CD4-positive, alpha-beta memory T cell (primary cell): ENCODE results near the gene PCDHGA12. TPM values are rescaled to one million over a fixed set of nuclear protein-coding genes. Genes with fewer than 3 reads are reported as not detected.
A peak's percentile ranks its signal among the peaks of the same experiment; 100 is the strongest.
"Not testable (repeated sequence)": the region's sequence is repeated elsewhere in the genome, so short reads cannot be mapped to it uniquely, and the experiment has no call there.

Source experiments
- CTCF ChIA-PET: fragments of 350-600 bp; sonication (Branson Sonifier 250); formaldehyde crosslinking; loops from one replicate; lab custom pipeline; 2021; ENCODE audit warnings: inconsistent platforms; ENCODE audit not compliant: partially characterized antibody; lab: Charles Lee
- POLR2A ChIA-PET: fragments of 350-600 bp; sonication (Branson Sonifier 250); formaldehyde crosslinking; loops from one replicate; lab custom pipeline; 2021; ENCODE audit not compliant: partially characterized antibody; lab: Charles Lee
- DNase-seq, 5 donors: peaks; one replicate each; pipeline versions ENCODE4 v3.0.0 to v3.0.0-alpha.2; 2020 to 2022; ENCODE audit warnings: mixed read lengths in 1 of 5
- H3K27ac ChIP-seq: one replicate; pipeline ENCODE4 v1.7.0; 2013; ENCODE audit warnings: low read depth, low read length
- H3K27me3 ChIP-seq: 2 replicates; pipeline ENCODE4 v1.7.0; 2013; ENCODE audit warnings: mild to moderate bottlenecking, low read length, moderate library complexity; ENCODE audit not compliant: insufficient read depth
- H3K36me3 ChIP-seq: 2 replicates; pipeline ENCODE4 v1.7.0; 2013; ENCODE audit warnings: mild to moderate bottlenecking, low read length, moderate library complexity; ENCODE audit not compliant: insufficient read depth
- H3K4me1 ChIP-seq: 2 replicates; pipeline ENCODE4 v1.7.0; 2013; ENCODE audit warnings: mild to moderate bottlenecking, low read length, moderate library complexity; ENCODE audit not compliant: insufficient read depth
- H3K4me3 ChIP-seq, 2 donors: one replicate each; pipeline ENCODE4 v1.7.0; 2013; ENCODE audit warnings: low read length in 2 of 2, mild to moderate bottlenecking in 1 of 2
- H3K9me3 ChIP-seq, 2 donors: one replicate each; pipeline ENCODE4 v1.7.0; 2013; ENCODE audit warnings: low read length in 2 of 2, control low read depth in 1 of 2; ENCODE audit not compliant: control insufficient read depth in 1 of 2
- H3K27ac Mint-ChIP-seq, 7 donors: one replicate each; pipeline ENCODE4 v1.8.0; 2020 to 2021; ENCODE audit warnings: mixed read lengths in 7 of 7, mild to moderate bottlenecking in 6 of 7, inconsistent platforms in 3 of 7, moderate library complexity in 3 of 7
- H3K27me3 Mint-ChIP-seq, 2 donors: one replicate each; pipeline ENCODE4 v1.8.0; 2020 to 2021; ENCODE audit warnings: mixed read lengths in 2 of 2
- H3K36me3 Mint-ChIP-seq, 2 donors: one replicate each; pipeline ENCODE4 v1.8.0; 2020 to 2021; ENCODE audit warnings: mixed read lengths in 2 of 2, inconsistent platforms in 1 of 2, mild to moderate bottlenecking in 1 of 2
- H3K4me1 Mint-ChIP-seq, 4 donors: one replicate each; pipeline ENCODE4 v1.8.0; 2020 to 2021; ENCODE audit warnings: mixed read lengths in 4 of 4, mild to moderate bottlenecking in 1 of 4
- H3K4me3 Mint-ChIP-seq, 8 donors: one replicate each; pipeline ENCODE4 v1.8.0; 2020 to 2021; ENCODE audit warnings: mixed read lengths in 8 of 8, mild to moderate bottlenecking in 7 of 8, moderate library complexity in 6 of 8, inconsistent platforms in 3 of 8
- H3K9me3 Mint-ChIP-seq, 8 donors: one replicate each; pipeline ENCODE4 v1.8.0; 2020 to 2021; ENCODE audit warnings: mixed read lengths in 8 of 8, mild to moderate bottlenecking in 5 of 8, inconsistent platforms in 3 of 8, moderate library complexity in 1 of 8
- intact Hi-C: fragments of 100-400 bp; cut with micrococcal nuclease; formaldehyde crosslinking; loops from one replicate; pipeline ENCODE4 v1.15.1; 2023
- polyA plus RNA-seq, 2 donors: library from polyadenylated mRNA; unstranded; fragments of 300-500 nt; fragmentation: Illumina TruSeq; gene quantifications; one replicate each; pipeline ENCODE4 v1.2.3, GENCODE V29; 2021
- total RNA-seq, 2 experiments: library from RNA; stranded (reverse); gene quantifications; one replicate each; pipeline ENCODE4 v1.2.3, GENCODE V29; 2021

PCDHGA12 gene
- total and polyA plus RNA-seq, 4 experiments from 2014 or later: 0.11 to 0.17 TPM; not detected in 2

- H3K4me3 Mint-ChIP-seq: no peak overlapping the region
- H3K27ac ChIP-seq: no peak overlapping the region
- no peak for DNase-seq
- H3K36me3 ChIP-seq: no peaks in the 10 kb centered on the region
- H3K9me3 Mint-ChIP-seq: peaks cover 4 to 62% (median 53%) of the 10 kb centered on the region in 8 donors
- no peak overlapping the region for H3K27ac Mint-ChIP-seq
- CTCF ChIA-PET: no interaction called here
- H3K27me3 ChIP-seq: peaks cover 10% of the 10 kb centered on the region
- intact Hi-C loops: no loop called here
- no peak overlapping the region for H3K4me3 ChIP-seq
- H3K4me1 ChIP-seq: no peaks in the 10 kb centered on the region
- peaks cover 0 to 4% of the 10 kb centered on the region in 2 donors for H3K9me3 ChIP-seq
- peaks cover 0 to 4% (median 0%) of the 10 kb centered on the region in 4 donors for H3K4me1 Mint-ChIP-seq
- POLR2A ChIA-PET: no interaction called here
- peaks cover 8 to 9% of the 10 kb centered on the region in 2 donors for H3K36me3 Mint-ChIP-seq
- H3K27me3 Mint-ChIP-seq: peaks cover 46 to 56% of the 10 kb centered on the region in 2 donors
Measured at GRCh38 chr5:141399555-141400258, 30.6 kb upstream of the PCDHGA12 start.

GRCh38 chr5:141402553-141403243 is 27.6 kb upstream of the PCDHGA12 start, which contains the start of gene PCDHGA9:
TSS of gene PCDHGA9 (plus strand) at chr5:141402778. CDS start at chr5:141402953, 175 bp downstream.
- peaks cover 0 to 4% of the 10 kb centered on the region in 2 donors for H3K9me3 ChIP-seq
- Mint-ChIP-seq H3K27me3 (peaks cover 56 to 61% of the 10 kb centered on the region in 2 donors), H3K36me3 (peaks cover 8 to 12% of the 10 kb centered on the region in 2 donors), H3K9me3 (peaks cover 6 to 65% (median 52%) of the 10 kb centered on the region in 8 donors), H3K27ac (peak within 1 kb of the TSS in 2 of 7 donors; percentile 51 to 60), H3K4me3 (peak within 1 kb of the TSS; percentile 21 to 72 (median 63)), H3K4me1 (peaks cover 0 to 4% (median 0%) of the 10 kb centered on the region in 4 donors)
- no peaks in the 10 kb centered on the region for H3K36me3 ChIP-seq
- CTCF ChIA-PET: interaction anchor here (0.6 to 0.8 kb wide), 2 partner anchors 77 to 111 kb away, joined by 3 read pairs; no protein-coding TSS in a partner anchor
- H3K27me3 ChIP-seq: peaks cover 6% of the 10 kb centered on the region
- H3K4me3 ChIP-seq: no peak within 1 kb of the TSS
- intact Hi-C loops: no loop called here
- POLR2A ChIA-PET: no interaction called here
- H3K4me1 ChIP-seq: no peaks in the 10 kb centered on the region
- DNase-seq: no peak
- no peak within 1 kb of the TSS for H3K27ac ChIP-seq

- Mint-ChIP-seq H3K27me3 (peaks cover 62 to 64% of the 10 kb centered on the region in 2 donors), H3K27ac (no peak overlapping the region), H3K4me3 (no peak overlapping the region), H3K9me3 (peaks cover 6 to 71% (median 55%) of the 10 kb centered on the region in 8 donors), H3K4me1 (peaks cover 0 to 4% (median under 1%) of the 10 kb centered on the region in 4 donors), H3K36me3 (peaks cover 10 to 12% of the 10 kb centered on the region in 2 donors)
- POLR2A ChIA-PET: no interaction called here
- Histone ChIP-seq H3K36me3 (no peaks in the 10 kb centered on the region), H3K27me3 (peaks cover 6% of the 10 kb centered on the region), H3K9me3 (peaks cover 0 to 4% of the 10 kb centered on the region in 2 donors), H3K27ac (no peak overlapping the region), H3K4me3 (no peak overlapping the region), H3K4me1 (no peaks in the 10 kb centered on the region)
- intact Hi-C loops: no loop called here
- CTCF ChIA-PET: interaction anchor here (0.6 to 0.8 kb wide), 2 partner anchors 77 to 110 kb away, joined by 3 read pairs; no protein-coding TSS in a partner anchor
- no peak for DNase-seq
Measured at GRCh38 chr5:141403387-141403786, 26.9 kb upstream of the PCDHGA12 start.

- POLR2A ChIA-PET, H3K36me3 ChIP-seq, H3K4me3 ChIP-seq, H3K4me1 Mint-ChIP-seq, H3K4me1 ChIP-seq, H3K27ac ChIP-seq, H3K9me3 ChIP-seq, intact Hi-C loops, CTCF ChIA-PET, H3K27me3 ChIP-seq: not testable (repeated sequence)
- peak in 1 of 5 donors; percentile 31 for DNase-seq
- Mint-ChIP-seq H3K36me3 (peaks cover 12 to 13% of the 10 kb centered on the region in 2 donors), H3K9me3 (peaks cover 5 to 64% (median 48%) of the 10 kb centered on the region in 8 donors), H3K27me3 (peaks cover 54 to 59% of the 10 kb centered on the region in 2 donors), H3K4me3 (peak within 1 kb of the TSS in 6 of 8 donors; percentile 48 to 71 (median 64)), H3K27ac (peak within 1 kb of the TSS in 3 of 7 donors; percentile 29 to 83 (median 75))
Measured at GRCh38 chr5:141407790-141408505, 22.4 kb upstream of the PCDHGA12 start, which contains the start of gene PCDHGB6. TSS of gene PCDHGB6 (plus strand) at chr5:141408021. CDS start at chr5:141408203, 182 bp downstream.

GRCh38 chr5:141409598-141410306 is 20.6 kb upstream of the PCDHGA12 start:
- DNase-seq: no peak
- Histone ChIP-seq H3K9me3 (no peaks in the 10 kb centered on the region), H3K27me3 (peaks cover 10% of the 10 kb centered on the region), H3K4me3 (no peak overlapping the region), H3K4me1 (peaks cover 8% of the 10 kb centered on the region), H3K27ac (no peak overlapping the region), H3K36me3 (no peaks in the 10 kb centered on the region)
- ChIA-PET CTCF (no interaction called here), POLR2A (no interaction called here)
- Mint-ChIP-seq H3K27me3 (peaks cover 51 to 63% of the 10 kb centered on the region in 2 donors), H3K36me3 (peaks cover 14 to 16% of the 10 kb centered on the region in 2 donors), H3K4me3 (no peak overlapping the region), H3K4me1 (peaks cover 10 to 20% (median 14%) of the 10 kb centered on the region in 4 donors), H3K27ac (peak overlapping the region in 1 of 7 donors; percentile 64), H3K9me3 (peaks cover 5 to 62% (median 48%) of the 10 kb centered on the region in 8 donors)
- intact Hi-C loops: loop anchor here (10.0 kb wide), 1 partner anchor 85 kb away; the partner anchor contains the start of gene TAF7

- peaks cover 8% of the 10 kb centered on the region for H3K4me1 ChIP-seq
- peak overlapping the region in 1 of 8 donors; percentile 30 for H3K4me3 Mint-ChIP-seq
- H3K9me3 Mint-ChIP-seq: peaks cover 5 to 62% (median 49%) of the 10 kb centered on the region in 8 donors
Measured at GRCh38 chr5:141411575-141411974, 18.7 kb upstream of the PCDHGA12 start.

More at GRCh38 chr5:141411575-141411974, 18.7 kb upstream of the PCDHGA12 start:
- peaks cover 14 to 16% of the 10 kb centered on the region in 2 donors for H3K36me3 Mint-ChIP-seq
- CTCF ChIA-PET: interaction anchor here (1.5 to 4.6 kb wide), 2 partner anchors 102 to 113 kb away, joined by 7 to 37 read pairs; no protein-coding TSS in a partner anchor
- Histone ChIP-seq H3K27me3 (peaks cover 22% of the 10 kb centered on the region), H3K36me3 (no peaks in the 10 kb centered on the region), H3K9me3 (no peaks in the 10 kb centered on the region), H3K27ac (no peak overlapping the region), H3K4me3 (no peak overlapping the region)
- intact Hi-C loops: loop anchor here (10.0 kb wide), 1 partner anchor 87 kb away; the partner anchor contains the start of gene TAF7
- no peak overlapping the region for H3K27ac Mint-ChIP-seq
- H3K4me1 Mint-ChIP-seq: peaks cover 10 to 20% (median 14%) of the 10 kb centered on the region in 4 donors
- POLR2A ChIA-PET: no interaction called here
- no peak for DNase-seq
- peaks cover 38 to 55% of the 10 kb centered on the region in 2 donors for H3K27me3 Mint-ChIP-seq
